GM19239 (cell line): ENCODE results near the gene UPF1.
"Not testable (repeated sequence)": the region's sequence is repeated elsewhere in the genome, so short reads cannot be mapped to it uniquely, and the experiment has no call there.

ENCODE experiments used
- DNase-seq: peaks from one replicate; pipeline ENCODE4 v3.0.0; 2011; ENCODE audit warnings: low spot score; ENCODE audit not compliant: insufficient read length
- FAIRE-seq: peaks from 2 replicates; lab custom pipeline; 2011; peaks lifted over from hg19 to GRCh38; lab: Jason Lieb, UNC

The UPF1 gene

GRCh38 chr19:18798384-18799352 lies 33.1 kb upstream of the UPF1 start:
- DNase-seq: no peak
- FAIRE-seq: no peak

- no peak for DNase-seq
- no peak for FAIRE-seq
Measured at GRCh38 chr19:18799389-18799970, 32.3 kb upstream of the UPF1 start.

GRCh38 chr19:18800079-18800478 lies 31.7 kb upstream of the UPF1 start:
- DNase-seq (no peak), FAIRE-seq (no peak)

GRCh38 chr19:18800636-18801035 lies 31.1 kb upstream of the UPF1 start:
- FAIRE-seq: no peak
- no peak for DNase-seq

- FAIRE-seq (no peak), DNase-seq (no peak)
Measured at GRCh38 chr19:18802354-18802753, 29.4 kb upstream of the UPF1 start.

GRCh38 chr19:18803550-18804138 lies 28.1 kb upstream of the UPF1 start:
- DNase-seq (no peak), FAIRE-seq (no peak)

- FAIRE-seq: no peak
- no peak for DNase-seq
Measured at GRCh38 chr19:18804139-18804601, 27.6 kb upstream of the UPF1 start.

- FAIRE-seq (no peak), DNase-seq (no peak)
Measured at GRCh38 chr19:18804643-18805042, 27.1 kb upstream of the UPF1 start.

GRCh38 chr19:18807861-18808331 lies 23.9 kb upstream of the UPF1 start:
- FAIRE-seq (no peak), DNase-seq (no peak)

- DNase-seq (no peak), FAIRE-seq (no peak)
Measured at GRCh38 chr19:18809149-18809868, 22.4 kb upstream of the UPF1 start.

GRCh38 chr19:18811638-18812037 lies 20.1 kb upstream of the UPF1 start:
- FAIRE-seq, DNase-seq: not testable (repeated sequence)

GRCh38 chr19:18814063-18814462 lies 17.7 kb upstream of the UPF1 start:
- DNase-seq (no peak), FAIRE-seq (no peak)

GRCh38 chr19:18815673-18816072 lies 16.1 kb upstream of the UPF1 start:
- FAIRE-seq: no peak

GRCh38 chr19:18816645-18817044 lies 15.1 kb upstream of the UPF1 start:
- not testable (repeated sequence) for FAIRE-seq, DNase-seq

More at GRCh38 chr19:18815673-18816072, 16.1 kb upstream of the UPF1 start:
- no peak for DNase-seq

- DNase-seq (no peak), FAIRE-seq (no peak)
Measured at GRCh38 chr19:18817574-18817973, 14.2 kb upstream of the UPF1 start.

GRCh38 chr19:18828786-18829185 lies 3.0 kb upstream of the UPF1 start:
- no peak for FAIRE-seq
- DNase-seq: no peak

GRCh38 chr19:18830488-18830887 lies 1.3 kb upstream of the UPF1 start:
- no peak for DNase-seq
- no peak for FAIRE-seq

GRCh38 chr19:18832306-18833140 lies 764 bp downstream of the UPF1 start:
- DNase-seq: no peak

GRCh38 chr19:18833141-18833476 lies 1.4 kb downstream of the UPF1 start:
- DNase-seq: no peak
- peak; percentile 11 for FAIRE-seq

More at GRCh38 chr19:18832306-18833140, 764 bp downstream of the UPF1 start:
- peak; percentile 42 for FAIRE-seq
